Measurements from ENCODE around the gene GDAP1L1. TPM values are rescaled to one million over a fixed set of nuclear protein-coding genes. Genes with fewer than 3 reads are reported as not detected.
A peak's percentile ranks its signal among the peaks of the same experiment; 100 is the strongest.
"Not testable (repeated sequence)": the region's sequence is repeated elsewhere in the genome, so short reads cannot be mapped to it uniquely, and the experiment has no call there.

GDAP1L1 gene
- polyA plus RNA-seq, 1 experiment: not detected

GRCh38 chr20:44326391-44327159, 79.5 kb downstream of the GDAP1L1 start:
- DNase-seq (ENCODE audit: low read depth): no peak
- ChIA-PET POLR2A (no interaction called here), CTCF (interaction anchor here (4.7 kb wide), 1 partner anchor 16 kb away, joined by 28 read pairs; the partner anchor contains the start of gene FITM2)
- 0 out of 2 replicates have a peak, but pooled peaks have one; percentile 9 for TF ChIP-seq CTCF (IDR thresholded peaks at IDR 0.05; ENCODE audit: insufficient read depth, low read depth, low read length)
- Histone ChIP-seq H3K4me3 (ENCODE audit: low read depth, low read length) (peak overlapping the region; percentile 20), H3K27me3 (ENCODE audit: control insufficient read depth, insufficient read depth, low read length) (peaks cover 2% of the 10 kb centered on the region; the same call in 1 of the 2 replicates), H3K36me3 (ENCODE audit: control insufficient read depth, insufficient read depth, low read length) (no peaks in the 10 kb centered on the region)

DNA sequence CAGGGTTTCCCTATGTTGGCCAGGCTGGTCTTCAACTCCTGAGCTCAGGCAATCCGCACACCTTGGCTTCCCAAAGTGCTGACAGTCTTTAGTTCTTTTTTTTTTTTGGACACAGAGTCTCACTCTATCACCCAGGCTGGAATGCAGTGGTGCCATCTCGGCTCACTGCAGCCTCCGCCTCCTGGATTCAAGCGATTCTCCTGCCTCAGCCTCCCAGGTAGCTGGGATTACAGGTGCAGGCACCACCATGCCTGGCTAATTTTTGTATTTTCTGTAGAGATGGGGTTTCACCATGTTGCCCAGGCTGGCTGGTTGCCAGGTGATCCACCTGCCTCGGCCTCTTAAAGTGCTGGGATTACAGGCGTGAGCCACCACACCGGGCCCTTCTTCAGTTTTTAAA, 80.6 kb downstream of the GDAP1L1 start:
- CTCF ChIA-PET: interaction anchor here (4.7 kb wide), 1 partner anchor 17 kb away, joined by 28 read pairs; the partner anchor contains the start of gene FITM2
- POLR2A ChIA-PET; H3K4me3 ChIP-seq (ENCODE audit: low read depth, low read length); DNase-seq (ENCODE audit: low read depth); H3K27me3 ChIP-seq (ENCODE audit: control insufficient read depth, insufficient read depth, low read length); H3K36me3 ChIP-seq (ENCODE audit: control insufficient read depth, insufficient read depth, low read length): not testable (repeated sequence)

DNA sequence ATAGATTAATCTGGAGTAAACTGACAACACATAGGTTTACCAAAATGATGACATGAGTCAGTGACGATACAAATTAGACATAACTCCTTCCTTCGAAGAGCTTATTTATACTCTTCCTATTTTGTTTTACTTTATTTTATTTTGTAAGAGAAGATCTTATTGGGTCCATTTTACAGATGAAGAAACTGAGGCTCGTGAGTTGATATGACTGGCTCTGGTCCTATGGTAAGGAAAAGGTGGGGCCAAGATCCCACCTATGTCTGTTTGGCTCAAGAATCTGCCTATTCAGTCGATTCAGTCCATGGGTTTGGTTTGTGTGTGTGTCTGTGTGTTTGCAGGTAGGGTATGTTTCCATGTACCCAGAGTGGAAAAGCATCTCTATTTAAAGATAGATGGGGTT, 81.3 kb downstream of the GDAP1L1 start:
- peaks cover 2% of the 10 kb centered on the region; the same call in 1 of the 2 replicates for H3K27me3 ChIP-seq (ENCODE audit: control insufficient read depth, insufficient read depth, low read length)
- ChIA-PET CTCF (interaction anchor here (0.6 to 4.7 kb wide), 2 partner anchors 8 to 18 kb away, joined by 3 to 28 read pairs; partner anchors contain the start of genes FITM2 and R3HDML), POLR2A (no interaction called here)
- no peak for DNase-seq (ENCODE audit: low read depth)
- no peaks in the 10 kb centered on the region for H3K36me3 ChIP-seq (ENCODE audit: control insufficient read depth, insufficient read depth, low read length)
- no peak overlapping the region for H3K4me3 ChIP-seq (ENCODE audit: low read depth, low read length)
- TF ChIP-seq CTCF (IDR thresholded peaks at IDR 0.05; ENCODE audit: insufficient read depth, low read depth, low read length): no peak

Other genes with a start within 250 kb of the GDAP1L1 start
- gene JPH2, start 60.1 kb upstream of the GDAP1L1 start, polyA plus RNA-seq (2011; rRNA removed): 9.5 and 14.7 TPM in 2 replicates
- gene OSER1, start 36.5 kb upstream of the GDAP1L1 start, polyA plus RNA-seq (2011; rRNA removed): 50.2 and 55.5 TPM in 2 replicates
- 3.8 and 6.7 TPM in 2 replicates for gene FITM2, start 63.9 kb downstream of the GDAP1L1 start, polyA plus RNA-seq (2011; rRNA removed)
- gene R3HDML, start 89.7 kb downstream of the GDAP1L1 start, polyA plus RNA-seq (2011; rRNA removed): not detected in 2 replicates
- 0.04 TPM in 1 of 2 replicates, not detected in the other for gene HNF4A, start 108.4 kb downstream of the GDAP1L1 start, polyA plus RNA-seq (2011; rRNA removed)
- 9.4 and 13.8 TPM in 2 replicates for gene TTPAL, start 228.6 kb downstream of the GDAP1L1 start, polyA plus RNA-seq (2011; rRNA removed)

All from BJ (cell line).